ENCODE data around the gene NATD1.

Gene NATD1

DNA sequence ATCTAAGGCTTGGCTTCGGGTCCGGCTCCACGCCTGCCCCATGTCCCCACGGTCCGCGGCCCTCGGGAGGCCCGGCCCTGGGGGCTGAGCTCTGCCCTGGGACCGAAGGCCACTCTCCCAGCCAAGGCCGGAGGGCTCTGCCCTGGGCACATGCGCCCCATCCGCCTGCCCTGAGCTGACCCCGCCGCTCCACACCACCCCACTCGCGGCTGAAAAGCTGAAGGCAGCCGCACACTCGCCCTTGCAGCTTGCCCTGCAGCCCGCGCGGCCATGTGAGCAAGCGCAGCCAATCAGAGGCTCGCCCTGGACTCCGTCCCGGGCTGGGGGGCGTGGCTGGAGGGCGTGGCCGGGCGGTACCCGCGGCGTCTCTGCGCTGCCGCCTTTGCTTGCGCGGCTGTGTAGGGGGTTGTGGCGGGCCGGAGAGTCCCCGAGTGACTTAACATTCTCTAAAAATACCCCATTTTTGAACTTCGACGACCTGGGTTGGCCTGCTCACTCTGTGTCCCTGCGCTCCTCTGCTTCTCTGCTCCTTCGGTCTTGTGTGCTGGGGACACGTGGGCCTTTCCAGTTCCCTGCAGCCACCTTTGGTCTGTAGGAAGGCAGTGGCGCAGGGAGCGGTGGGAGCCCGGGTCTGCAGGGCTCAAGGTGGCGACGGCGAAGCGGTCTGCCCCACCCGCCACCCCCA is 22.5 kb upstream of the NATD1 start:
- DNase-seq (ENCODE audit: low spot score) = peak; percentile 99

DNA sequence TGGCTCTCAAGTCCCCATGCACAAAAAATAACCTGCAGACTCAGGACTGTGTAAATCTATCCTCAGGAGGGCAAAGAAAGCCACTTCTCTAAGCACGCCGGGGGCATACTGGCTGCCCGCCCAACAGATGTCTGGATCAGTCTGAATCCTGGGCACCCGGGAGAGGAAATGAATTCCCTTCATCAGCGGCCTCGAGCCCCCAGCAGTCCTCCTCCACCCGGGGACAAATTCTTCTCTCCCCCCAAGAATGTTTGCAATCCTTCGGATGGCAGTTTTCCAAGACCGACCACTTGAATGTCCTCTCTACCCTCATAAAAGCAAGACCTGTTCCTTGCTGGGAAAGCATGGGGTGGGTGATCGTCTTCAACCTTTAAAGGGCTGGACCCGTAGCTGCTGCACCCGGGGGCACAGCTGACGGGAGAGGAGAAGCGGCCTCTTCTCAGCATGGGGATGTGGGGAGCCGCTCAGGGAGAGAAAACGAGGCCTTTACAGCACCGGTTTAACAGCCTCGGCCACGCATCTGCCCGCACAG is 21.9 kb upstream of the NATD1 start:
- DNase-seq (ENCODE audit: low spot score) = peak; percentile 22

DNA sequence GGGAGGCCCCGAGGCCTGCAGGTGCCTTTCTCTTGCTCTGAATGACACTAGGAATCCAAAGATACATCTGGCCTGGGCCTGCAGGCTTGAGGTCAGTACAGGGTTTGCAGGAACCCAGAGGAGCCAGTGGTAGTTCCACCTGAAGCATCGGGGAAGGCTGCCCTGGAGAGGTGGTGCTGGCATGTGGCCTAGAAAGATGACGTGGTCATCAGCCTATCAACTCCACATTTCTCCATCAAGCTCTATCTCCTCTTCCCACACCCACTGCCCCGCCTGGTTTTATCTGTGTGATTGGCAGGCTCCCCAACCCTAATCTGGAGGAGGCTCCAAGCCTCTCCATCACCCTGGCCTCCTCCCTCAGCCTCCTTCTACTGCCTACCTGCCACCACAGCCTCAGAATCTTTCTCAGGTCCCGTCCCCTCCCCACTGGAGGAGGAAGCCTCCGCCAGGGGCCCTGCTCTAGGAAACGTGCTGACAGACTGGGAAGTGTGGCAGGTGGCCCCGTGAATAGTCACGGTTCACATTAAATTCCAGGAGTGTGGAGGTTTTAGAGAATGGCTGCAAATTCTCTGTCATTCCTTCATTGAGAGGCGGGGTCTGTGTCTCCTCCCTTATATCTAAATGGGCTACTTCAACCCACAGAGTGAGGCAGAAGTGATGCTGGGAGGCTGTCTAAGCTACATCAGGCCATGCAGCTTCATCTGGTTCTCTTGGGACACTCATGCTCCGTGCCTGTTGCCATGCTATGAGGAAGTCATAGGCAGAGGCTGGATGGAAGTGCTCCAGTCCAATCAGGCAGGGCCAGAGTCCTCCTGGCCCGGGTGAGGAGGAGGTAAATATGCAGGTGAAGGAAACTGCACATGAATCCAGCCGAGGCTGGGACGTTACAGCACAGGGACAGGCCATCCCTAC is 19.9 kb upstream of the NATD1 start:
- no peak for DNase-seq (ENCODE audit: low spot score)

DNA sequence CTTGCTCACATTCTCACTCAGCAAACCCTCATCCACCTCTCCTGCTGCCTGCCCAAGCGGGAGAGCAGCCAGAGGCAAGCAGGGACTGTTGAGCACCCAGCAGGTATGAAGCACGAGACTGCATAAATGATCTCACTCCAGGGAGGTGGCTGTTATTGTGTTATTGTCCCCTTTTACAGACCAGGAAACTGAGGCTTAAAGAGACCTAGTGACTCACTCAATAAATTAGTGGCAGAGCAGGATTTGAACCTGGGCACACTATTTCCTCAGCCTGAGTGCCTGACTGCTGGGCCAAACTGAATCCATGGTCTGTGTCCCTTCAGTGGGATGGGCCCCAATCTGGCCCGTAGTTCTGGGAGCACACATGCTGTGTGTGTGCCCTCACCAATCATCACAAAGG is 19.0 kb upstream of the NATD1 start:
- DNase-seq (ENCODE audit: low spot score) = no peak

DNA sequence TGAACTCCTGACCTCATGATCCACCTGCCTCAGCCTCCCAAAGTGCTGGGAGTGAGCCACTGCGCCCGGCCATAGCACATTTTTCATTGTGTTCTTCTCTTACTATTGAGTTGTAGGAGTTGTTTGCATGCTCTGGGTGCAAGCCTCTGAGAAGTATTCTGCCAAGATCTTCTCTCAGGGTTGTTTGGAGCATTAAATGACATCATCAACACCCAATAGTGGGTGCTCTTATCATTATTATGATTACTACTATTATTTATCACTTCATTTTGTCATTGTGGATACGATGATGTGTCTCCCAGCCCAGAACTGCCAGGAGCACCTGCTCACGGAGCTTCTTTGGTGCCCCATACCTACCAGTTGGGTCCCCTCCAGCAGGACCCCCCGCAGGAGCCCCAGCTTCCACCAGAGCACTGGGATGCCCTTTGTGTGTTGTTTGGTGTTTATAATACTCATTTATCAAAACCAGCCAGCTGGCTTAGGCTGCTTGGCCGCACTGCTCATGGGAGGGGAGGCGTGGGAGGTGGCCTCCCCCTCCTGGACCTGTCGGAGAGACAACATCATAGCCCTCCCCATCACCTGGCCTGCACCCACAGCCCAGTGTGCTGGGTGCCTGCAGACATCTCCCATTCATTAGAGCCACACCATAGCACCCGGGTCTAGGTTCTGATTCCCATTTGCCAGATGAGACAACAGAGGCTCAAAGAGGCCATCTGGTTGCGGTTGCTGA is 18.4 kb upstream of the NATD1 start:
- DNase-seq (ENCODE audit: low spot score) = no peak

DNA sequence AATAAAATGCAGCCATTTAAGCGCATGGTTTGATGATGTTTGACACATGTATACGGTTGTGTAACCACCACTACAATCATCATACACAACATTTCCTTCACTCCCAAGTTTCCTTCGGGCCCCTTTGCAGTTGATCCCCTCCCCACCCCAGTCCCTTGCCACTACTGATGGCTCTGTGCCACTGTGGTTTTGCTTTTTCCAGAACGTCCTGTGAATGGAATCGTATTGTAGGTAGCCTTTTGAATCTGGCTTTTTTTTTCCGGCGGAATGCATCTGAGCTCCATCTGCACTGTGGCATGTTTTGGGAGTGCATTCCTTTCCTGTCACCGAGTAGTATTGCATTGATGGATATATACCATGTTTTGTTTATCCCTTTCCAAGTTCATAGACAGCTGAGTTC is 16.2 kb upstream of the NATD1 start:
- no peak for DNase-seq (ENCODE audit: low spot score)

DNA sequence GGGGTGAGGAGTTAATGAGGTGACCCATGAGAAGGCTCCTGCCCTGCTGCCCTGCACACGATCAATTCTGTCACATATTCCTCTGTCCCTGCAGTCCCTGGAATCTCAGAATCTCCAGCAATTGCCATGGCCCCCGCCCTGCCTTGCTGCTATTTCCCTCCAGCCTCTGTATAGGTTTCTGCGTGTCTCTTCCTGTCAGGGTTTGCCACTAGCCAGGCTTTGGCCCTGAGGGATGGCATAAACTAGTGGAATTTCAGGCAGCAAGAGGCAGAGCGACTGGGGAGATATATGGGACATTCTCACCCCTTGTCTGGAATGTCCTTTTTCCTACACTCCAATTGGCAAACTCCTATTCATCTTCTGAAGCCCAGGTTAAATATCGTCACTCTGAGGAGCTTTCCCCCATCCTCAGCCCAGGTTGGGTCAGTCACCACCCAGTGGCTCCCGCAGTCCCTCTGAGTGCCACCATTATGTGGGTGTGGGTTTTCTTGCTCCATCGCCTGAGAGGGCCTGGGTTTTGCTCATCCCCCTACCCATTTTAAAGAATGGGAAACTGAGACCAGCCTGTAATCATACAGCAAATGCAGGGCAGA is 15.5 kb upstream of the NATD1 start:
- no peak for DNase-seq (ENCODE audit: low spot score)

DNA sequence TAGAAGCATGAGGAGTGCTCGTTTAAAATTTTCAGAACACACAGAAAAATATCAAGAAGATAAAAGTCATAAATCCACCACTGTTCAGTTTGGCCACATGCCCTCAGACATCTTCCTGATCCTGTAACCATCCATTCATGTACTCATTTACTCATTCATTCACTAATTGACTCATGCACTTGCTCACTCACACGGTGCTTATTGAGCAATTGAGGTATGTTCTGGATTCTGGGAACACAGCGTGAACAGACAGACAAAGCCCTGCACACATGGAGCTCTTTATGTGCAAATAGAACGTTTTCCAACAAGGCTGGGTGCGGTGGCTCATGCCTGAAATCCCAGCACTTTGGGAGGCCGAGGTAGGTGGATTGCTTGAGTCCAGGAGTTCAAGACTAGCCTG is 10.2 kb upstream of the NATD1 start:
- DNase-seq (ENCODE audit: low spot score) = peak; percentile 59

DNA sequence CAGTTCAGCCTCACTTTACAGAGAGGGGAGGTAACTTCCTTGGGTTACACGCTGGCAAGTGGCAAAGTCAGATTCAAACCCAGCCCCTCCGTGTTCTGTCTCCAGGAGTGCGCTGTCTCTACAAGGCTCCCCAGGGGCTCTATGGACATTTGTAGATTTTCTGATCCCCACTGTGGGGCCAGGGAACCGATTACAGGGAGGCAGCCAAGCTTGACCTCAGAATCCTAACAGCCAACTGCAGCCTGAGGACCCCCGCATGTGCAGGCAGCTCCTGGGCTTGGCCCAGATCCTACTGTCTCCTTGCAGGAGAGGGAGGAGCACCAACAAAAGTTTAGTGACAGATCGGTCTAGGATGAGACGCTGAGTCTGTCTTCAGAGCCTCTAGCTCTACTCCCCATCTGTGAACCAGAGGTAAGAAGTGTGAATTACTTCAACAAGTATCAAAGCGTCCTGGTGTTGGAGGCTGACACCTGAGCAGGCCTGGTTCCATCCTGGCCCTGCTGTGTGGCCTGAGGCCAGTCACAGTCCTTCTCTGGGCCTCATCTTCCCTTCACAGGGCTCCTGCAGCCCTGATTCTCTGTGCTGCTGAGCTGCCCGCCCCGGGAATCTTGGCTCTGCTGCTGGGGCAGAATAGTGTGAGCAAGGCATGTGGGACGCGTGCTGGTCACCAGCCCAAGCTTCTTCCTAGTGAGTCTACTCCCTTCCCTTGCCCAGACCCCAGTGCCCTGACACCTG is 9.2 kb upstream of the NATD1 start:
- DNase-seq (ENCODE audit: low spot score) = no peak

DNA sequence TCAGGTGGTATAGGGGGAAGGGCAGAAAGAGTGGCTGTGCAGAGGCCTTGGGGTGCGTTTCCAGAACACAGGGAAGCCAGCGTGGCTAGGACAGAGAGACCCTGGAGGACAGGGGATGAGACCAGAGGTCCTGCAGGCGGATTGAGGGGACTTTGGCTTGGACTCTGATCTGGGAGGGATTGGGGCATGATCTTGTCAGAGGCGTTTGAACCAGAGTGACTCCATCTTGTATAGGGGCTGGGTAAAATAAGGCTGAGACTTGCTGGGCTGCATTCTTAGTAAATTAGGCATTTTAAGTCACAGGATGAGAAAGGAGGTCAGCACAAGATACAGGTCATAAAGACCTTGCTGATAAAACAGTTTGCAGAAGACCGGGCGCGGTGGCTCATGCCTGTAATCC is 5.4 kb upstream of the NATD1 start:
- no peak for DNase-seq (ENCODE audit: low spot score)

DNA sequence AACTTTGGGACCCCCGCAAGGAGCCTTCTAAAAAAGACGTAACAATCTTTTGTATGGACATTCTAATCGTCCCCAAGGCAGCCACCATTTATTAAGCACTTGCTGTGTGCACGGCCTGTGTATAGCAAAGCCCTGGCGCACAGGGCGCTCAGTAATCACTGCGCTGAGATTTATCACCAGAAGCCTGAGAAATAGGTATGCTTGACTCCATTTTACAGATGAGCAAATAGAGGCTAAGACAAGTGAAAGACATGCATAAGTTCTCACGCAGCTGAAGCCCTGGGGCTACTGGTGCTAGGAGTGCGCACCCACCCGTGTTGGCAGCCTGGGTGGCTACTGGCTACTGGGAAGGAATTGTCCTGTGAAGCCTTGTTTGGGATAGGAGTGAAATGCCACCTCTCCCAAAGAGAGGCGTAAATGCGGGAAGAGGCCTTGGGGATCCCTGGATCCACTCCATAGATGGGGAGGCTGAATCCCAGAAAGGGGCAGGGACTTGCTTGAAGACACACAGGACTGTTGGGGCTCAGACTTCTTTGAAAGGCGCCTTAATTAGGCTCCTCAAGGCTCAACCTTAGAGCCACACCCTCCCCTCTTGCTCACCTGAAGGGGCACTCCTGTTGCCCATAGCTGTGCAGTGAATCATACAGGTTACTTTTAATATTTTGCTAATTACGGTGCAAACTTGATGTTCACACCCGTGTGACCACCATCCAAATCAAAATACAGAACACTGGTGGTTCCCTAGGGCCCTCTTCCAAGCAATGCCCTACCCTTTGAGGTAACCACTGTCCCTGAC is 634 bp upstream of the NATD1 start:
- no peak for DNase-seq (ENCODE audit: low spot score)

DNA sequence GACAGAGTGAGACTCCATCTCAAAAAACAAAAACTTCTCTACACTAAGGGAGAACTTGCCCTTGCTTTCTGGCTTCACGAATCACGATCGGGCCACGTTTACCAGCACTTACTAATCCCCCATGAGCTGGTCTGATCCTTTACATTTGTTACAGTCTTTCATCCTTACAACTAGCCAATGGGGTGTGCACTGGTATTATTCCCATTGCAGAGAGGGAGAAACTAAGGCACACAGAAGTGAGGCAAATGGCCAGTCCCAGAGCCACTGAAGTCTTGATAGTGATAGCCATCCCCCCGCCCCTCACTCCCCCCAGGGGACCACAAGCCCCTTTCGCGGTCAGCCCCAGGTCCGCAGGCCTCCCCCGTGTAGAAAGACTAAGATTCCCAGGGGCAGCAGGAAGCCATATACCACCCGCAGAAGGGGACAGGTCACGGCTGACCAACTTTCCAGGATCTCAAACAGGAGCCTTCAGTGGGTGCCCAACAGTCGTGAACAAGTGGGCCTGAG is 868 bp downstream of the NATD1 start:
- DNase-seq (ENCODE audit: low spot score) = no peak

DNA sequence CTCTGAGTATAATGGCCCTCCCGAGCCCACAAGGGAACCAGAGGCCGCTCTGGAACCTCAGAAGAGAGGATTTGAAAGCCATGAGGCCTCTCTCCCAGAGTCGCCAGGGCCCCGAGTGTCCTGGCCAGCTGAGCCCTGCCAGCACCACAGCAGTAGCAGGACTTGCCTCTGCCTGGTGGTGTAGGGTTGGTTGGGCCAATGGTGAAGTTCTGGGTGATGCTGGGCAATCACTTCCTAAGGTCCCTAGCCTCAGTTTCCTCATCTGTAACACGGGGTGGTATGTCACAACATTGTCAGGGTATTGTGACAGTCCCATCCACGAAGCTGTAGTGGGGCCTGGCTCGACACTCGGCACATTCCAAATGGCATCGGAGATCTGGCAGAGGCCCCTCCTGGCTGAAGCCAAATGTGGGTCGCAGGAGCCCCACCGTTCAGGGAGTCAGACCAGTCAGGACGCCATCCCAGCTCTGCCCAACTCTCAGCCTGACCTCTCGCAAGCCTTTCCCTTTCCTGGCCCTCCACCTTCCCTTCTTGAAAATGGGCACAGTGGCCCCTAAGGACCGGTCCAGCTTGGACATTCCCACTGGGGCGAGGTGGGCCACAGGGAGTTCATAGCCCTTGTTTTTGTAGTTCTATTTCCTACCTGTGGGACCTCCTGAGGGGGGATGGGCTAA is 1.7 kb downstream of the NATD1 start:
- DNase-seq (ENCODE audit: low spot score) = no peak

DNA sequence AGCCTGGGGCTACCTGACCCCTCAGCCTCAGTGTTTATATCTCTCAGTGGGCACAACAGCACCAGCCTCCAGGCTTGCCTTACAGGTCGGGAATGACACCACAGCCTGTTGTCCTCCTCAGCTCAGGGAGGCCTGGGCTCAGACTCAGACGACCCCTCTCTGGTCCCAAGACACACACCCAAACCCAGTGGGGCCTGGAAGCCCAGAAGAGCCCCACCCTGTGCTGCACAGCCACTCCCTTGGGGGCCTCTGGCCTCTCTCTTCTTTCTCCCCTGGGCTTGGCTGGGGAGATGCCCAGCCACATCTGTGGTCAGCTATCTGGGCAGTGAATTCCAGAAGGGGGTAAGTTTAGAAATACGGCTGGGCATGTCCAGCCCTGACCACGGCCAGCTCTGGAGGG is 2.4 kb downstream of the NATD1 start:
- DNase-seq (ENCODE audit: low spot score) = peak; percentile 47

DNA sequence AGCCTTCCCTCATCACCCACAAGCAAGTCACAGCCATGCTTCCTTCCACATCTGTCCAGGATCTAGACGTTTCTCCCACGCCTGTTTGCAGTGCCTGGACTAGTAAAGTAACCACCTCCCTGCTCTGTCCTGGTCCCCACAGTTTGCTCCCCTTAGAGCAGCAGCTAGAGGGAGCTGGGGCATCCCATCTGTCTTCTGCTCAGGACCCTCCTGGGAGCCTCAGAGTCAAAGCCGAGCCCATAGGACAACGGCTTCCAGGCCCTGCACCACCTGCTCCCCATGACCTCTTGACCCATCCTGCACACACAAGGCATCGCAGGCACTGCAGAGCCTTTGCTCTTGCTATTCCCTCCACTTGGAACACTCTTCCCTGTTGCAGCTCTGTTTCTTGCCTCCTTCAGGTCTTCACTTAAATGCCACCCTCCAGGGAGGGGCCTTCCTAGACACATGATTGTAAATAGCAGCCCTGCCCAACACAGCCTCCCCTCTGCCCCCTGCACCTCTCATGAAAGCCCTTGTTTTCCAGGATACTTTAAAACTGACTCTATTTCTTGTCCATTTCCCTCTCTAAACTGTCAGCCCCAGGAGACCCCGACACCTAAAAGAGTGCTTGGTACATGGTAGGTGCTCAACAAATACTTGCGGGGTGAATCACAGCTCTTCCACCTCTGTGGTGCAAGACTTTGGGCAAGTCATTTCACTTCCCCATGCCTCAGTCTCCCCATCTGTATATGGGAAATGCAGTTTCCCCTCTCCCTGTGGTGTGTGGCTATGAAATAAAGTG is 3.1 kb downstream of the NATD1 start:
- no peak for DNase-seq (ENCODE audit: low spot score)

DNA sequence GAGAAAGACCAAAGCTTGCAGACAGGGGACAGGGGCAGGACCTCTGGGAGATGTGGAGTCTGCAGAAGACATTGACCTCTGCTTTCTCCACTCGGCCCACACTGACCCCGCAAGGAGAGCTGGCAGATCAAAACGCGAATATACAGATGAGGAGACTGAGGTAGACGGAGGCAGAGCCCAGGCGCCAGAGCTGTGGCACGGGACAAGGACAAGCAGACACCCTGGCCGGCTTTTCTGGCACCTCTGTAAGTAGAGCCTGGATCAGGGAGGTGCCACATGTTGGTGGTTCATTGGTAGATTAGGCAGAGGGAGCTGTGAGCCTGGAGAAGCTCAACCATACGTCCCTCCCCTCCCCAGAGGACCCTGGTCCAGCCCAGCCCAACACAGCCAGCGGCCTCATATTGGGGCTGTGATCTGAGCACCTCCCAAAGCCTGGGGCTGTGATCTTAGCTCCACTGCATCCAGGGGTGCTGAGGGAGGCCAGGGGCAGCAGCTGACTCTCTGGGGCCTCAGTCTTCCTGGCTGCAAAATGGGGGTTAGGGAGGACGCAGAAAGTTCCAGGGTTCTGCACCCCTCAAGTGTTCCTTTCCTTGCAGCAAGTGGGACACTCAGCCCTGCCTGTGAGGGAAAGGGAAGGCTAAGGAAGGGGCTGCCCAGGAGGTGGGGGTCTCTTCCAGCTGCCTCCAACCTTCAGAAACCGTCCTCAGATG is 4.0 kb downstream of the NATD1 start:
- DNase-seq (ENCODE audit: low spot score) = no peak

DNA sequence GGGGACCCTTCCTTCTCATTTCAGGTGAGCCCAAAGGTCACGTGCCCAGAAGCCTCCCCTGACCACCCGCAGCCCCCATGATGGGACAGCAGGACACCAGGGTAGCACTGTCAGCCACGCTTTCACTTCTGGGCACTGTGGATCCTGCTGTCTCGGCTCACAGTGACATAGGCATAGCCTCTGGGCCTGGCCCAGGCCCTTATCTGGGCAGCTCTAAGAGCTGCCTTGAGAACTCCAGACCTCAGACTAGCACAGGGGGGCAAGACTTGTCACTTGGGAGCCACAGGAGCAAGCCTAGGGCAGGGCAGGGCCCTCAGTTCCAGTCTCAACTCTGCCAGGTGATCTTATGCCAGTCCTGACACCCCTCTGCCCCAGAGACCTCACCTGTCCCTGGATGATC is 4.7 kb downstream of the NATD1 start:
- no peak for DNase-seq (ENCODE audit: low spot score)

DNA sequence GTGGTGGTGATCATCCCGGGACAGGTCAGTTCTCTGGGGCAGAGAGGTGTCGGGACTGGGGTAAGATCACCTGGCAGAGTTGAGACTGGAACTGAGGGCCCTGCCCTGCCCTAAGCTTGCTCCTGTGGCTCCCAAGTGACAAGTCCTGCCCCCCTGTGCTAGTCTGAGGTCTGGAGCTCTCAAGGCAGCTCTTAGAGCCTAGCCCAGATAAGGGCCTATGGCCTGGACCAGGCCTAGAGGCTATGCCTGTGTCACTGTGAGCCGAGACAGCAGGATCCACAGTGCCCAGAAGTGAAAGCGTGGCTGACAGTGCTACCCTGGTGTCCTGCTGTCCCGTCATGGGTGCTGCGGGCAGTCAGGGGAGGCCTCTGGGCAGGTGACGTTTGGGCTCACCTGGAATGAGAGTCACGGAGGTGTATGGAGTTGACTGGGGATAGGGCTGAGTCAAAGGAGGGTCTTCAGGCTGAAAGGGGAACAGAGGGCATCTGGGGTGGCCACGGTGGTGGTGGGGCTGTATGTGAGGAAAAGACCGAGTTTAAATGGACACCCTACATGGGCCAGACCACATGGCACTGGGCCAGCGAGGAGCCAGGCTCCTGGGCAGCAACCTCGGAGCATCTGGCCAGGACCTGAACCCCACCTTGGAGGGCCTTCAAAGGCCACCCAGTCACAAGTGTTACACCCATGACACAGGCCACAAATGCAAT is 5.5 kb downstream of the NATD1 start:
- DNase-seq (ENCODE audit: low spot score) = no peak

Data from GM03348 (cell line).